Lower lobe of right lung (tissue), 2 donors: ENCODE data around the gene FAM120AOS. TPM values are rescaled to one million over a fixed set of nuclear protein-coding genes. Genes with fewer than 3 reads are reported as not detected.

Source experiments
- ATAC-seq, 2 donors: fragments of 200-7000 bp; cut with Tn5 transposase; one replicate each; pipeline ENCODE4 v1.9.1; 2020 to 2022; ENCODE audit warnings: mild to moderate bottlenecking in 2 of 2, moderate library complexity in 2 of 2
- DNase-seq: peaks from one replicate; pipeline ENCODE4 v3.0.0-alpha.2; 2020
- H3K27ac ChIP-seq: fragments of 200-600 bp; one replicate; pipeline ENCODE4 v1.8.0; 2022
- H3K27me3 ChIP-seq: fragments of 200-600 bp; one replicate; pipeline ENCODE4 v1.8.0; 2022; ENCODE audit warnings: low read depth
- H3K36me3 ChIP-seq: fragments of 200-600 bp; one replicate; pipeline ENCODE4 v1.8.0; 2022; ENCODE audit warnings: mild to moderate bottlenecking
- H3K4me1 ChIP-seq: fragments of 200-600 bp; one replicate; pipeline ENCODE4 v1.8.0; 2022
- H3K4me3 ChIP-seq: fragments of 200-600 bp; one replicate; pipeline ENCODE4 v1.8.0; 2022; ENCODE audit warnings: mild to moderate bottlenecking
- H3K9me3 ChIP-seq: fragments of 200-600 bp; one replicate; pipeline ENCODE4 v1.8.0; 2022
- intact Hi-C: fragments of 100-400 bp; cut with DNase I; formaldehyde crosslinking; loops from one replicate; pipeline ENCODE4 v1.11.0; 2022
- total RNA-seq: library from RNA; stranded (reverse); fragmentation: NEBNext Ultra II Directional; extraction: Animal tissue kit (Norgen Biotek cat#: 25700); gene quantifications from one replicate; pipeline ENCODE4 v1.2.1, GENCODE V29; 2021
- TF ChIP-seq, protein P1 (sequence below): fragments of 200-600 bp; IDR thresholded peaks from one replicate; pipeline ENCODE4 v1.8.0; 2022; ENCODE audit warnings: antibody characterized with exemption, mild to moderate bottlenecking
- donor health status: DM: no; HTN: yes; CAD: no; lungs with severe emphysema.

FAM120AOS gene
- total RNA-seq, 1 donor from 2014 or later: 45.0 TPM

GRCh38 chr9:93492327-93492726, 38.9 kb upstream of the FAM120AOS start:
- ATAC-seq: no peak
- Histone ChIP-seq H3K4me1 (peaks cover 18% of the 10 kb centered on the region), H3K27ac (no peak overlapping the region), H3K36me3 (peaks cover 37% of the 10 kb centered on the region), H3K4me3 (no peak overlapping the region), H3K27me3 (no peaks in the 10 kb centered on the region), H3K9me3 (no peaks in the 10 kb centered on the region)
- TF ChIP-seq, protein P1, sequence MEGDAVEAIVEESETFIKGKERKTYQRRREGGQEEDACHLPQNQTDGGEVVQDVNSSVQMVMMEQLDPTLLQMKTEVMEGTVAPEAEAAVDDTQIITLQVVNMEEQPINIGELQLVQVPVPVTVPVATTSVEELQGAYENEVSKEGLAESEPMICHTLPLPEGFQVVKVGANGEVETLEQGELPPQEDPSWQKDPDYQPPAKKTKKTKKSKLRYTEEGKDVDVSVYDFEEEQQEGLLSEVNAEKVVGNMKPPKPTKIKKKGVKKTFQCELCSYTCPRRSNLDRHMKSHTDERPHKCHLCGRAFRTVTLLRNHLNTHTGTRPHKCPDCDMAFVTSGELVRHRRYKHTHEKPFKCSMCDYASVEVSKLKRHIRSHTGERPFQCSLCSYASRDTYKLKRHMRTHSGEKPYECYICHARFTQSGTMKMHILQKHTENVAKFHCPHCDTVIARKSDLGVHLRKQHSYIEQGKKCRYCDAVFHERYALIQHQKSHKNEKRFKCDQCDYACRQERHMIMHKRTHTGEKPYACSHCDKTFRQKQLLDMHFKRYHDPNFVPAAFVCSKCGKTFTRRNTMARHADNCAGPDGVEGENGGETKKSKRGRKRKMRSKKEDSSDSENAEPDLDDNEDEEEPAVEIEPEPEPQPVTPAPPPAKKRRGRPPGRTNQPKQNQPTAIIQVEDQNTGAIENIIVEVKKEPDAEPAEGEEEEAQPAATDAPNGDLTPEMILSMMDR: no peak
- intact Hi-C loops: no loop called here
- DNase-seq: no peak

DNA sequence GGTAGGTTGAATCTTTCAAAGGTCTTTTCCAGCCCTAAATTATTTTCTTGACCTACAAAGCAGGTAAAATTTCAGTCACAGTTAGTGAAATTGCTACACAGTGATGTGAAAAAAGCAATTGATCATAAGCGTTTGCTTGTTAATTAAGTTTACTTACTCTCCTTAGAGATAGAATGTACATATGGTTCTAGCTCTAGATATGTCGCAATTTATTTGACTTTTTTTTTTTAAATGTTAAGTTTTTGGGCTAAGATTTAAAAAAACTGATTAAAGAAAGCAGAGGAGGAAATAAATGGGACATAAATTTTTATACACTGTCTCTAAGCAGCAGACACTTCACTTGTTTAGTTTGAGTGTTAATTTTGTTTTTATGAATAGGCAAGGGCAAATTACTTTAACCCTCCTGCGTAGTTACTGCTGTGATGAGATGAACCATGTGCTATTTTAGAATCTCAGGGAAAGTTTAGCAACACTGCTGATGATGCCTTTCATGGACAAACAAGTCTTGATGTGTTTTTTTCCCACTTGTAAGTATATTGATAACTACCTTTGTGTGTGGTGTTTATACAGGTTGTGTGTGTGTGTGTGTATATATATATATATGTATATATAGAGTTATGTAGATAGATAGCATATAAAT, 38.3 kb upstream of the FAM120AOS start:
- H3K36me3 ChIP-seq: peaks cover 31% of the 10 kb centered on the region
- peaks cover 18% of the 10 kb centered on the region for H3K4me1 ChIP-seq
- no peak overlapping the region for H3K27ac ChIP-seq
- no peaks in the 10 kb centered on the region for H3K9me3 ChIP-seq
- ATAC-seq: no peak
- no peak overlapping the region for H3K4me3 ChIP-seq
- TF ChIP-seq, protein P1: no peak
- intact Hi-C loops: no loop called here
- H3K27me3 ChIP-seq: no peaks in the 10 kb centered on the region
- no peak for DNase-seq

GRCh38 chr9:93488244-93488643, 34.9 kb upstream of the FAM120AOS start:
- ATAC-seq: no peak
- peaks cover 18% of the 10 kb centered on the region for H3K4me1 ChIP-seq
- no peak overlapping the region for H3K4me3 ChIP-seq

GRCh38 chr9:93486268-93486667, 32.9 kb upstream of the FAM120AOS start:
- ATAC-seq (no peak), DNase-seq (no peak)
- intact Hi-C loops: no loop called here
- Histone ChIP-seq H3K36me3 (peaks cover 13% of the 10 kb centered on the region), H3K4me1 (peaks cover 17% of the 10 kb centered on the region), H3K4me3 (no peak overlapping the region), H3K9me3 (no peaks in the 10 kb centered on the region), H3K27me3 (no peaks in the 10 kb centered on the region), H3K27ac (no peak overlapping the region)
- TF ChIP-seq, protein P1: no peak

More at GRCh38 chr9:93488244-93488643, 34.9 kb upstream of the FAM120AOS start:
- H3K27me3 ChIP-seq: no peaks in the 10 kb centered on the region
- intact Hi-C loops: no loop called here
- no peaks in the 10 kb centered on the region for H3K9me3 ChIP-seq
- no peak for DNase-seq
- peaks cover 18% of the 10 kb centered on the region for H3K36me3 ChIP-seq
- TF ChIP-seq, protein P1: no peak
- no peak overlapping the region for H3K27ac ChIP-seq

- intact Hi-C loops: no loop called here
Observed at GRCh38 chr9:93483497-93483896, 30.1 kb upstream of the FAM120AOS start.

More at GRCh38 chr9:93483497-93483896, 30.1 kb upstream of the FAM120AOS start:
- Histone ChIP-seq H3K4me3 (no peak overlapping the region), H3K36me3 (peaks cover 13% of the 10 kb centered on the region), H3K27ac (no peak overlapping the region), H3K4me1 (peaks cover 7% of the 10 kb centered on the region), H3K9me3 (no peaks in the 10 kb centered on the region), H3K27me3 (no peaks in the 10 kb centered on the region)
- ATAC-seq (no peak), DNase-seq (no peak)
- TF ChIP-seq, protein P1: no peak
